A673 (cell line): ENCODE data around the gene MSH5. TPM values are rescaled to one million over a fixed set of nuclear protein-coding genes. Genes with fewer than 3 reads are reported as not detected.
A peak's percentile ranks its signal among the peaks of the same experiment; 100 is the strongest.

ENCODE experiments used
- Bru-seq: library from RNA; stranded (reverse); fragments of 400-500 nt; gene quantifications from one replicate; lab custom pipeline; 2021; lab: Mats Ljungman, UMichigan
- BruChase-seq, 2 experiments: library from RNA; stranded (reverse); fragments of 400-500 nt; gene quantifications; one replicate each; lab custom pipeline; 2021; lab: Mats Ljungman, UMichigan
- BruUV-seq: library from RNA; stranded (reverse); fragments of 400-500 nt; replicated peaks from 2 replicates; lab custom pipeline; 2021; lab: Mats Ljungman, UMichigan
- CTCF ChIA-PET: fragments of 300-600 bp; sonication (Branson Sonifier 250); formaldehyde crosslinking; loops from one replicate; lab custom pipeline; 2022; ENCODE audit warnings: antibody characterized with exemption; lab: Charles Lee
- POLR2A ChIA-PET: fragments of 300-600 bp; sonication (Branson Sonifier 250); formaldehyde crosslinking; loops from one replicate; lab custom pipeline; 2022; ENCODE audit warnings: antibody characterized with exemption; ENCODE audit not compliant: low non-redundant PET; lab: Charles Lee
- DNase-seq: peaks from one replicate; pipeline ENCODE4 v3.0.0-alpha.2; 2015; ENCODE audit warnings: low spot score
- H3K27ac ChIP-seq: fragments of 200-600 bp; sonication (generic); 2 replicates; pipeline ENCODE4 v1.5.1; 2016; ENCODE audit warnings: mixed run types, low read depth, mild to moderate bottlenecking, mixed read lengths, antibody characterized with exemption, low read length; ENCODE audit not compliant: poor library complexity, severe bottlenecking
- H3K27me3 ChIP-seq: fragments of 200-600 bp; sonication (generic); replicated peaks from 2 replicates; pipeline ENCODE4 v1.6.1; 2017; ENCODE audit warnings: mixed run types, low read depth, mild to moderate bottlenecking, mixed read lengths, antibody characterized with exemption, low read length; ENCODE audit not compliant: insufficient read depth, poor library complexity
- H3K36me3 ChIP-seq: fragments of 200-600 bp; sonication (generic); 2 replicates; pipeline ENCODE4 v1.6.1; 2016; ENCODE audit warnings: mixed run types, mild to moderate bottlenecking, mixed read lengths, antibody characterized with exemption, low read length; ENCODE audit not compliant: insufficient read depth, poor library complexity, severe bottlenecking
- H3K4me1 ChIP-seq: fragments of 200-600 bp; sonication (generic); 2 replicates; pipeline ENCODE4 v1.6.1; 2017; ENCODE audit warnings: mixed run types, mild to moderate bottlenecking, mixed read lengths, antibody characterized with exemption, low read length; ENCODE audit not compliant: insufficient read depth, poor library complexity, severe bottlenecking
- H3K4me3 ChIP-seq: fragments of 200-600 bp; sonication (generic); 2 replicates; pipeline ENCODE4 v1.5.1; 2016; ENCODE audit warnings: low read depth, mixed run types, mild to moderate bottlenecking, mixed read lengths, low read length; ENCODE audit not compliant: poor library complexity, severe bottlenecking
- H3K9me3 ChIP-seq: fragments of 200-600 bp; sonication (generic); 2 replicates; pipeline ENCODE4 v1.6.1; 2016; ENCODE audit warnings: mixed run types, low read depth, mild to moderate bottlenecking, mixed read lengths, antibody characterized with exemption, low read length; ENCODE audit not compliant: poor library complexity, severe bottlenecking
- CTCF ChIP-seq: fragments of 300-800, 200-600 bp; sonication (generic); conservative IDR thresholded peaks from 2 replicates; pipeline ENCODE4 v1.5.1; 2017; ENCODE audit warnings: low read depth, mild to moderate bottlenecking, antibody characterized with exemption, low read length, moderate library complexity, mixed read lengths
- EZH2 ChIP-seq: fragments of 200-600 bp; sonication (generic); IDR thresholded peaks from 2 replicates; pipeline ENCODE4 v1.6.1; 2017; ENCODE audit warnings: borderline replicate concordance, low read depth, mild to moderate bottlenecking, mixed read lengths, antibody characterized with exemption, low read length; ENCODE audit not compliant: poor library complexity, severe bottlenecking
- intact Hi-C: fragments of 100-400 bp; cut with micrococcal nuclease; formaldehyde crosslinking; loops from one replicate; pipeline ENCODE4 v1.10.0; 2022; ENCODE audit not compliant: unreplicated experiment
- long read RNA-seq: library from polyadenylated mRNA; stranded (forward); transcript quantifications from one replicate; pipeline ENCODE4 v2.0.0, GENCODE V29; 2022
- total RNA-seq: library from RNA; stranded (reverse); gene quantifications from 2 replicates; pipeline ENCODE4 v1.2.3, GENCODE V29; 2021

The MSH5 gene
- 76.4 and 102 TPM in 2 replicates for total RNA-seq
- Bru-seq, nascent RNA = percentile 90 among the genes with signal in this experiment
- percentile 92 among the genes with signal in this experiment for BruChase-seq, experiment 1, labeled RNA remaining after a 2-hour chase
- BruChase-seq, experiment 2, labeled RNA remaining after a 6-hour chase = percentile 96 among the genes with signal in this experiment
- long read RNA-seq, transcript MSH5-203 (25 exons, 2,775 nt) = major isoform, 5 of 38 reads
- long read RNA-seq, partial matches to known transcripts = 9 of 38 reads
- long read RNA-seq, other reads (novel, unspliced or antisense) = 22 of 38 reads

- no peaks in the 10 kb centered on the region for H3K9me3 ChIP-seq
- H3K36me3 ChIP-seq = peaks cover 35% of the 10 kb centered on the region
- POLR2A ChIA-PET = interaction anchor here (0.6 to 1.3 kb wide), 4 partner anchors 10 to 88 kb away, joined by 3 to 8 read pairs (median 5); partner anchors contain the start of genes HSPA1A, HSPA1B and HSPA1L
- BruUV-seq = TSS peak; percentile 50
- DNase-seq = peak; percentile 100
- no peaks in the 10 kb centered on the region for H3K27me3 ChIP-seq
- intact Hi-C loops = loop anchor here (2.0 to 10.0 kb wide), 3 partner anchors 52 to 195 kb away; partner anchors contain the start of genes ATP6V1G2, DDX39B, GPANK1 and NFKBIL1
- H3K4me3 ChIP-seq = peak within 1 kb of the TSS; percentile 71
- H3K4me1 ChIP-seq = peaks cover 36% of the 10 kb centered on the region
- CTCF ChIA-PET = interaction anchor here (2.0 kb wide), 1 partner anchor 30 kb away, joined by 12 read pairs; no protein-coding TSS in a partner anchor
- H3K27ac ChIP-seq = peak within 1 kb of the TSS; percentile 95
- TF ChIP-seq EZH2 = no peak
- no peak for TF ChIP-seq CTCF
These were observed at the start of gene MSH5 for GRCh38 chr6:31739639-31740396. Gene MSH5 (plus strand): TSS chr6:31740005. CDS start chr6:31740467, 462 bp downstream.

- Histone ChIP-seq H3K4me3 (no peak overlapping the region), H3K36me3 (peaks cover 30% of the 10 kb centered on the region), H3K27ac (no peak overlapping the region), H3K4me1 (no peaks in the 10 kb centered on the region), H3K9me3 (no peaks in the 10 kb centered on the region), H3K27me3 (no peaks in the 10 kb centered on the region)
- CTCF ChIA-PET = interaction anchor here (0.6 kb wide), 1 partner anchor 39 kb away, joined by 3 read pairs; no protein-coding TSS in a partner anchor
- TF ChIP-seq CTCF = no peak
- TF ChIP-seq EZH2 = no peak
- no peak for DNase-seq
- BruUV-seq = no TSS peak
- POLR2A ChIA-PET = no interaction called here
- intact Hi-C loops = no loop called here
These were observed 49.4 kb upstream of the MSH5 start for GRCh38 chr6:31690231-31691077.

- no peak overlapping the region for H3K4me3 ChIP-seq
- no TSS peak for BruUV-seq
- H3K27ac ChIP-seq = no peak overlapping the region
- no peaks in the 10 kb centered on the region for H3K27me3 ChIP-seq
- no peaks in the 10 kb centered on the region for H3K4me1 ChIP-seq
- H3K36me3 ChIP-seq = peaks cover 30% of the 10 kb centered on the region
- no peaks in the 10 kb centered on the region for H3K9me3 ChIP-seq
- CTCF ChIA-PET = interaction anchor here (0.6 kb wide), 1 partner anchor 39 kb away, joined by 3 read pairs; no protein-coding TSS in a partner anchor
- DNase-seq = no peak
- intact Hi-C loops = no loop called here
- POLR2A ChIA-PET = no interaction called here
- TF ChIP-seq EZH2 (no peak), CTCF (no peak)
These were observed 48.7 kb upstream of the MSH5 start for GRCh38 chr6:31691078-31691463.
